OCI-LY1 (cell line): Measurements from ENCODE around the gene TEK.

Experiments
- EZH2 ChIP-seq: fragments of 200-600 bp; sonication (generic), shearing (Covaris generic); IDR thresholded peaks from 2 replicates; pipeline ENCODE4 v1.8.0; 2017; ENCODE audit warnings: borderline replicate concordance, mixed run types, mild to moderate bottlenecking, antibody characterized with exemption, low read length, moderate library complexity, mixed read lengths
- TF ChIP-seq, protein P1 (sequence below): fragments of 200-600 bp; sonication (generic), shearing (Covaris generic); IDR thresholded peaks from 2 replicates; pipeline ENCODE4 v1.5.1; 2017; ENCODE audit warnings: mild to moderate bottlenecking, antibody characterized with exemption, low read length, moderate library complexity, mixed read lengths

DNA sequence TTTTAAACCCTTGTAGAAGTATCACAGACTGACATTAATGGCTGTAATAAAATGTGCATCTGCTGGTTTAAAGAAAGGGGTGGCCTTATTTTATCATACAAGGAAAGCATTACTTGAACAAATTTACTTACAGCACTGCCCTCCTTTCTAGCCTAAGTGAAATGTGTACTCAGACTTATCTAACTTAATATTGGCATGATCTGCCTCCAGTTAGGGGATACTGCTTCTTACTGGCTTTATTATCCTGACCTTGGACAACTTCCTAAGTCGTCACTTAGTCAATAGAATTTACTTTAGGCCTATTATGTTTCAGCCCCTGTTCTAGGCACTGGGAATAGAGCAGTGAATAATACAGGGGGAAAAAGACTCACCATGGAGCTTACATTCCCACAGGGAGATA, 79.4 kb downstream of the TEK start:
- TF ChIP-seq, protein P1, sequence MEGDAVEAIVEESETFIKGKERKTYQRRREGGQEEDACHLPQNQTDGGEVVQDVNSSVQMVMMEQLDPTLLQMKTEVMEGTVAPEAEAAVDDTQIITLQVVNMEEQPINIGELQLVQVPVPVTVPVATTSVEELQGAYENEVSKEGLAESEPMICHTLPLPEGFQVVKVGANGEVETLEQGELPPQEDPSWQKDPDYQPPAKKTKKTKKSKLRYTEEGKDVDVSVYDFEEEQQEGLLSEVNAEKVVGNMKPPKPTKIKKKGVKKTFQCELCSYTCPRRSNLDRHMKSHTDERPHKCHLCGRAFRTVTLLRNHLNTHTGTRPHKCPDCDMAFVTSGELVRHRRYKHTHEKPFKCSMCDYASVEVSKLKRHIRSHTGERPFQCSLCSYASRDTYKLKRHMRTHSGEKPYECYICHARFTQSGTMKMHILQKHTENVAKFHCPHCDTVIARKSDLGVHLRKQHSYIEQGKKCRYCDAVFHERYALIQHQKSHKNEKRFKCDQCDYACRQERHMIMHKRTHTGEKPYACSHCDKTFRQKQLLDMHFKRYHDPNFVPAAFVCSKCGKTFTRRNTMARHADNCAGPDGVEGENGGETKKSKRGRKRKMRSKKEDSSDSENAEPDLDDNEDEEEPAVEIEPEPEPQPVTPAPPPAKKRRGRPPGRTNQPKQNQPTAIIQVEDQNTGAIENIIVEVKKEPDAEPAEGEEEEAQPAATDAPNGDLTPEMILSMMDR, result no peak
- TF ChIP-seq EZH2, result no peak
